ENCODE measurements around the gene GNAI1. TPM values are rescaled to one million over a fixed set of nuclear protein-coding genes. Genes with fewer than 3 reads are reported as not detected.

Gene GNAI1
- 27.6 and 30.4 TPM in 2 replicates for total RNA-seq (2022)
- Bru-seq, nascent RNA, result percentile 56 among the genes with signal in this experiment
- BruChase-seq, experiment 1, labeled RNA remaining after a 6-hour chase, result percentile 41 among the genes with signal in this experiment
- percentile 47 among the genes with signal in this experiment for BruChase-seq, experiment 2, labeled RNA remaining after a 2-hour chase
- long read RNA-seq, full-length matches to known transcripts, result 110 of 115 reads
- long read RNA-seq, partial matches to known transcripts, result 1 of 115 reads
- long read RNA-seq, other reads (novel, unspliced or antisense), result 4 of 115 reads

DNA sequence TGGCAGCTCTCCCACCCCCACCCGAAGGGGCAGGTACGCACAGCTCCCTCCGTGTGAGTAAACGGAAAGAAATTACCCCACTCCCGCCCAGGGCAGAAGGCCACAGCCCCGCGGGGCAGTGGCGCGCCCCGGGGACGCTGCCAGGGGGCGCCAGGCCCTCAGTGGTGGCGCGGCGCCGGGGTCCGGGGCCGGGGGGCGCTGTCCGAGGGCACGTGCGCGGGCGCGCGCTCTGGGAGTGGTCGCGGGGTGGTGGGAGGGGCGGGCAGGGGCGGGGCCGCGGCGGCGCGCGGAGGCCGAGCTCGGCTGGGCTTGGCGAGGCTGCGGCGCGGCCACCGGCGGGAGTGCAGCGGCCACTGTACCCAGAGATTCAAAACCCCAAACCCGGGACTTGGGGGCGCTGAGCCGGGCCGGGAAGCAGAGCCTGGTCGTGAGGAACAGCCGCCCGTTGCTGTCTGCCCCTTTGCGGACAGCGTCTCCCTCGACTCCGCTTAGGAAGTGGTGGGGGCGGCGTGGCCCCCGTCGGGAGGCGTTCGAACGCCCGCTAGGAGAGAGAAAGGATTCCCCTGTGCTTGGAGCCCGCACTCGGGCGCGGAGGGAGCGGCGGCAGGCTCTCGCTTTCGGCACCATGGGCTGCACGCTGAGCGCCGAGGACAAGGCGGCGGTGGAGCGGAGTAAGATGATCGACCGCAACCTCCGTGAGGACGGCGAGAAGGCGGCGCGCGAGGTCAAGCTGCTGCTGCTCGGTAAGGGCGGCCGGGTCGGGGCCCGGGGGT is at the start of gene GNAI1:
TSS of gene GNAI1 (plus strand) at position 296 of the 773 bp plus-strand sequence. CDS start at position 626, 330 bp downstream.
- peak; percentile 89 for DNase-seq (ENCODE audit: unreplicated experiment)
- no TSS peak for BruUV-seq (replicated peaks)
- intact Hi-C loops (cut with micrococcal nuclease), result loop anchor here (1.0 to 5.0 kb wide), 6 partner anchors 39 to 318 kb away; no protein-coding TSS in a partner anchor
- TF ChIP-seq, protein P1, sequence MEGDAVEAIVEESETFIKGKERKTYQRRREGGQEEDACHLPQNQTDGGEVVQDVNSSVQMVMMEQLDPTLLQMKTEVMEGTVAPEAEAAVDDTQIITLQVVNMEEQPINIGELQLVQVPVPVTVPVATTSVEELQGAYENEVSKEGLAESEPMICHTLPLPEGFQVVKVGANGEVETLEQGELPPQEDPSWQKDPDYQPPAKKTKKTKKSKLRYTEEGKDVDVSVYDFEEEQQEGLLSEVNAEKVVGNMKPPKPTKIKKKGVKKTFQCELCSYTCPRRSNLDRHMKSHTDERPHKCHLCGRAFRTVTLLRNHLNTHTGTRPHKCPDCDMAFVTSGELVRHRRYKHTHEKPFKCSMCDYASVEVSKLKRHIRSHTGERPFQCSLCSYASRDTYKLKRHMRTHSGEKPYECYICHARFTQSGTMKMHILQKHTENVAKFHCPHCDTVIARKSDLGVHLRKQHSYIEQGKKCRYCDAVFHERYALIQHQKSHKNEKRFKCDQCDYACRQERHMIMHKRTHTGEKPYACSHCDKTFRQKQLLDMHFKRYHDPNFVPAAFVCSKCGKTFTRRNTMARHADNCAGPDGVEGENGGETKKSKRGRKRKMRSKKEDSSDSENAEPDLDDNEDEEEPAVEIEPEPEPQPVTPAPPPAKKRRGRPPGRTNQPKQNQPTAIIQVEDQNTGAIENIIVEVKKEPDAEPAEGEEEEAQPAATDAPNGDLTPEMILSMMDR (IDR thresholded peaks at IDR 0.05; ENCODE audit: unreplicated experiment), result peak; percentile 34
- POLR2A ChIA-PET, result interaction anchor here (0.5 to 12.3 kb wide), 28 partner anchors 7 to 546 kb away, joined by 3 to 229 read pairs (median 4); no protein-coding TSS in a partner anchor
- no peaks in the 10 kb centered on the region for H3K27me3 Mint-ChIP-seq (ENCODE audit: insufficient read depth, unreplicated experiment)
- CTCF ChIA-PET, result interaction anchor here (0.6 to 5.3 kb wide), 35 partner anchors 9 to 294 kb away, joined by 3 to 42 read pairs (median 4); no protein-coding TSS in a partner anchor
- H3K27ac Mint-ChIP-seq (ENCODE audit: low read depth, unreplicated experiment), result peak within 1 kb of the TSS; percentile 95
- H3K4me3 Mint-ChIP-seq (ENCODE audit: unreplicated experiment), result peak within 1 kb of the TSS; percentile 98
- peaks cover 36% of the 10 kb centered on the region for H3K4me1 Mint-ChIP-seq (ENCODE audit: insufficient read depth, unreplicated experiment)
- peaks cover 11% of the 10 kb centered on the region for H3K36me3 Mint-ChIP-seq (ENCODE audit: insufficient read depth, unreplicated experiment)
- H3K9me3 Mint-ChIP-seq (ENCODE audit: unreplicated experiment), result no peaks in the 10 kb centered on the region

DNA sequence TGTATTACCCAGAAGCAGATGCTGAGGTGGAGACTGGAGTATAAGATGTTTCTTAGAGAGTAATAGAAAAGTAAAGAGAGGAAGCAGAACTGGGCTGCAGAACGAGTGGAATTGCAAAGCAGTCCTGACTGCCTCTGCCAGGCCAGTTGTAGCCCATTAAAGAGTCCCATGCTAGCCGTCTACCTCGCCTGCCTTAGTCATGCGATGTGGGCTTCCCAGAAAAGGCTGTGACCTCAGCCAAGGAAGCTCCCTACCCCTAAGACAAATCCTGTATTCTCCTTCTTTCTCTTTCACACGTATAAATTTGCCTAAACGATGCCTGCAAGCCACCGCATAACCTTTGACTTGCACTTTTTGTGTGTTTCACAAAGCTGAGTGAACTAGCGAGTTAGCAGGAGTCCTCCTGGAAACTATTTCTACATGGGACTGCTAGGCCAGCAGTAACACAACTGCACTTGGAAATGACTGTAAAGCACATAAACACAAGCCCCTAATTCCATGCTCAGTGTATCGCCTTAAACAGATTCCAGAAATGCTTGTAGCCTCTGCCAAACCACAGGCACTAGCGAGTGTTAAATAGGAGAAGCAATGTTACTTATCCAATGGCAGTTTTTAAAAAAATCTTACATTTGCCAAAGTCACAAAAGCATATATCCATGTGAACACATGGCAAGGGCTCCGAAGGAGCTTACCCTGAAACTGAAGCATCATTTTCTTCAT is 47.4 kb upstream of the GNAI1 start:
- Mint-ChIP-seq H3K27me3 (ENCODE audit: insufficient read depth, unreplicated experiment) (no peaks in the 10 kb centered on the region), H3K27ac (ENCODE audit: low read depth, unreplicated experiment) (no peak overlapping the region), H3K36me3 (ENCODE audit: insufficient read depth, unreplicated experiment) (no peaks in the 10 kb centered on the region), H3K9me3 (ENCODE audit: unreplicated experiment) (no peaks in the 10 kb centered on the region), H3K4me3 (ENCODE audit: unreplicated experiment) (no peak overlapping the region), H3K4me1 (ENCODE audit: insufficient read depth, unreplicated experiment) (peaks cover 6% of the 10 kb centered on the region)
- BruUV-seq (replicated peaks), result no TSS peak
- TF ChIP-seq, protein P1 (IDR thresholded peaks at IDR 0.05; ENCODE audit: unreplicated experiment), result no peak
- no peak for DNase-seq (ENCODE audit: unreplicated experiment)
- POLR2A ChIA-PET, result interaction anchor here (0.7 to 3.0 kb wide), 2 partner anchors 8 to 1999 kb away, joined by 3 to 17 read pairs; no protein-coding TSS in a partner anchor
- intact Hi-C loops (cut with micrococcal nuclease), result no loop called here
- CTCF ChIA-PET, result interaction anchor here (0.6 to 1.6 kb wide), 5 partner anchors 8 to 1280 kb away, joined by 3 to 5 read pairs (median 4); no protein-coding TSS in a partner anchor

DNA sequence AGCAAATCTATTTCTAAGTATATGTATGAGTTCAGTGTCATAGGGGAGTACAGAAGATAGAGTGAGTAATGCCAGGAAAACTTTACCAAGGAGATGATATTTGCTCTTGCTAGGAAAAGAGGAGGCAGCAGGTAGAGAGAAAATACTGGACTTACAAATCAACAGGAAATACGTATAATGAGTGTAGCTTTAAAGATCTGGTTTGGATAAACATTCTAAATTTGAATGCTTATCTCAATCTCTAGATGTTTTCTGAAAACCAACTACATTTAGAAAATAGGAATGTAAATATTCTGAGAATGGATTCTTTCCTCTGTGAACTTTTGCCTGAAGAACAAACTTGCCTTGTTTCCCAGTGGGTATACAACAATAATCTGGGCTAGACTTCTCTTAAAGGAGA is 46.9 kb upstream of the GNAI1 start:
- ChIA-PET CTCF (interaction anchor here (0.6 to 2.3 kb wide), 6 partner anchors 9 to 304 kb away, joined by 3 to 11 read pairs (median 4); no protein-coding TSS in a partner anchor), POLR2A (interaction anchor here (0.7 to 3.0 kb wide), 3 partner anchors 9 to 1999 kb away, joined by 3 to 17 read pairs (median 8); no protein-coding TSS in a partner anchor)
- TF ChIP-seq, protein P1 (IDR thresholded peaks at IDR 0.05; ENCODE audit: unreplicated experiment), result no peak
- Mint-ChIP-seq H3K27me3 (ENCODE audit: insufficient read depth, unreplicated experiment) (no peaks in the 10 kb centered on the region), H3K4me3 (ENCODE audit: unreplicated experiment) (no peak overlapping the region), H3K27ac (ENCODE audit: low read depth, unreplicated experiment) (no peak overlapping the region), H3K9me3 (ENCODE audit: unreplicated experiment) (no peaks in the 10 kb centered on the region), H3K4me1 (ENCODE audit: insufficient read depth, unreplicated experiment) (peaks cover 6% of the 10 kb centered on the region), H3K36me3 (ENCODE audit: insufficient read depth, unreplicated experiment) (no peaks in the 10 kb centered on the region)
- BruUV-seq (replicated peaks), result no TSS peak
- DNase-seq (ENCODE audit: unreplicated experiment), result no peak
- intact Hi-C loops (cut with micrococcal nuclease), result no loop called here
